Upper lobe of right lung (tissue), 1 donor: Measurements from ENCODE around the gene PPM1M. TPM values are rescaled to one million over a fixed set of nuclear protein-coding genes. Genes with fewer than 3 reads are reported as not detected.

Experiments used
- ATAC-seq: fragments of 200-7000 bp; cut with Tn5 transposase; one replicate; pipeline ENCODE4 v1.9.1; 2020; ENCODE audit warnings: mild to moderate bottlenecking, moderate library complexity
- DNase-seq: peaks from one replicate; pipeline ENCODE4 v3.0.0-alpha.2; 2020
- H3K27ac ChIP-seq: fragments of 200-600 bp; one replicate; pipeline ENCODE4 v1.8.0; 2022
- H3K27me3 ChIP-seq: fragments of 200-600 bp; one replicate; pipeline ENCODE4 v1.8.0; 2022; ENCODE audit warnings: mild to moderate bottlenecking
- H3K36me3 ChIP-seq: fragments of 200-600 bp; one replicate; pipeline ENCODE4 v1.8.0; 2022
- H3K4me1 ChIP-seq: fragments of 200-600 bp; one replicate; pipeline ENCODE4 v1.8.0; 2022
- H3K4me3 ChIP-seq: fragments of 200-600 bp; one replicate; pipeline ENCODE4 v1.8.0; 2022; ENCODE audit warnings: mild to moderate bottlenecking
- H3K9me3 ChIP-seq: fragments of 200-600 bp; one replicate; pipeline ENCODE4 v1.8.0; 2022
- CTCF ChIP-seq: fragments of 200-600 bp; IDR thresholded peaks from one replicate; pipeline ENCODE4 v1.8.0; 2022; ENCODE audit warnings: antibody characterized with exemption
- intact Hi-C: fragments of 100-400 bp; cut with DNase I; formaldehyde crosslinking; loops from one replicate; pipeline ENCODE4 v1.11.0; 2022
- total RNA-seq: library from RNA; stranded (reverse); fragmentation: NEBNext Ultra II Directional; extraction: Animal tissue kit (Norgen Biotek cat#: 25700); gene quantifications from one replicate; pipeline ENCODE4 v1.2.1, GENCODE V29; 2021
- donor health status: DM: no; HTN: yes; CAD: no; lungs with severe emphysema.

Gene PPM1M
- total RNA-seq, 1 donor from 2014 or later: 44.0 TPM

DNA sequence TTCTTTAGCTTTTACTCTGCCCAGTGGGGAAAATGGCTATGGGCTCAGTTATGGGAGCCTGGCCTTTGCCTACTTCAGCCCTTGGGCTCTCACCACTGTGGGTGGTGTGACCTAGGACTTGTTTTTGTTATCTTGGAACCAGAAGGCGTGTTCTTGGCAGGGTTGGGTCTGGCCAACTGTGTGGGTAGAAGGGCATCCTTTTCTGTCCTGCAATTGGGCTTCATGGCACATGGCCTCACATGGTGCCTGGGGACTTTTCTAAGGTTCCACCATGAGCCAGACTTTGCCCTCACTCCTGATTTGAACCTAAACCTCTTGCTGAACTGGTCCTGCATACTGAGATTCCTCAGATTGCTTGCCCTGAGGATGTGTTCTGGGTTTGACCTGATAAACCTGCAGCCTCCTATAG, 43.8 kb downstream of the PPM1M start:
- no peak overlapping the region for H3K4me3 ChIP-seq
- H3K27ac ChIP-seq: no peak overlapping the region
- H3K9me3 ChIP-seq: no peaks in the 10 kb centered on the region
- no peak for ATAC-seq
- no peak for TF ChIP-seq CTCF
- peaks cover 14% of the 10 kb centered on the region for H3K4me1 ChIP-seq
- intact Hi-C loops: no loop called here
- peak; percentile 36 for DNase-seq
- H3K36me3 ChIP-seq: peaks cover 24% of the 10 kb centered on the region
- H3K27me3 ChIP-seq: no peaks in the 10 kb centered on the region

GRCh38 chr3:52289747-52290595, 44.4 kb downstream of the PPM1M start:
- no peaks in the 10 kb centered on the region for H3K27me3 ChIP-seq
- no peak for TF ChIP-seq CTCF
- H3K36me3 ChIP-seq: peaks cover 26% of the 10 kb centered on the region
- no peak overlapping the region for H3K4me3 ChIP-seq
- no peak for ATAC-seq
- no peaks in the 10 kb centered on the region for H3K9me3 ChIP-seq
- H3K4me1 ChIP-seq: peaks cover 14% of the 10 kb centered on the region
- intact Hi-C loops: no loop called here
- H3K27ac ChIP-seq: no peak overlapping the region
- DNase-seq: peak; percentile 62

DNA sequence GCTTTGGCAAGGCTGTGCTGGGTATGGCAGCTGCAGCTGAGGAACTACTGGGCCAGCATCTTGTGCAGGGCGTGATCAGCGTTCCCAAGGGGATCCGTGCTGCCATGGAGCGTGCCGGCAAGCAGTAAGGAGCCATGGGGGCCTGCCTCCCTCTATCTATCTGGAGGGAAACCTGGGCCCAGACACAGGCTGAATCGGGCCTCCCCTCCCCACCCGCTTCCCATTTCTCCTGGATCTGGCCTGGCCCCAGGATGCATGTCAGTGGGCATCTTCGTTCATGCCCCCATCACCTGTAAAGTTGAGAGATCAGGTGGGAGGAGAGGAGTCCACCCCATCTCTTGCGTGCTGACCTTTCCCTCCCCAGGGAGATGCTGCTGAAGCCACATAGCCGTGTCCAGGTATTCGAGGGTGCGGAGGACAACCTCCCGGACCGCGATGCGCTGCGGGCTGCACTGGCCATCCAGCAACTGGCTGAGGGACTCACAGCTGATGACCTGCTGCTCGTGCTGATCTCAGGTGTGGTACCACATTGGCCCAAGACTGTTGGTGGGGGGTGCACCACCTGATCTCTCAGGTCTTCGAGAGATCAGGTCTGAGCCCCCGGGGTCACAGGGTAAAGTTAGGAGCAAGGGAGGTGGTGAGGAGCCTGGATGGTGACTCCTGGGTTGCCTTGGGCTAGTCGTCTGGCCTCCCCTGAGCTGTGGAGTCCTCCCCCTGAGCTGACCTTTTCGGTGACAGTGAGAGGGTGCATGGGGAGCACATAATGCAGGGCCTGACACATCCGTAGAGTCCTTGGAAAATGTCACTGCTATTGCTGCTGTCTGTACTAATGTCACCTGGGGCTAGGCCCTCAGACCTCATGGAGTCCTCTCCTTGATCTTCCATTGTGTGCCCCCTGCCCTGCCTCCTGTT, 45.3 kb downstream of the PPM1M start:
- TF ChIP-seq CTCF: no peak
- Histone ChIP-seq H3K4me3 (no peak overlapping the region), H3K27ac (no peak overlapping the region), H3K9me3 (no peaks in the 10 kb centered on the region), H3K4me1 (peaks cover 14% of the 10 kb centered on the region), H3K36me3 (peaks cover 30% of the 10 kb centered on the region), H3K27me3 (no peaks in the 10 kb centered on the region)
- intact Hi-C loops: no loop called here
- DNase-seq (peak; percentile 59), ATAC-seq (no peak)

DNA sequence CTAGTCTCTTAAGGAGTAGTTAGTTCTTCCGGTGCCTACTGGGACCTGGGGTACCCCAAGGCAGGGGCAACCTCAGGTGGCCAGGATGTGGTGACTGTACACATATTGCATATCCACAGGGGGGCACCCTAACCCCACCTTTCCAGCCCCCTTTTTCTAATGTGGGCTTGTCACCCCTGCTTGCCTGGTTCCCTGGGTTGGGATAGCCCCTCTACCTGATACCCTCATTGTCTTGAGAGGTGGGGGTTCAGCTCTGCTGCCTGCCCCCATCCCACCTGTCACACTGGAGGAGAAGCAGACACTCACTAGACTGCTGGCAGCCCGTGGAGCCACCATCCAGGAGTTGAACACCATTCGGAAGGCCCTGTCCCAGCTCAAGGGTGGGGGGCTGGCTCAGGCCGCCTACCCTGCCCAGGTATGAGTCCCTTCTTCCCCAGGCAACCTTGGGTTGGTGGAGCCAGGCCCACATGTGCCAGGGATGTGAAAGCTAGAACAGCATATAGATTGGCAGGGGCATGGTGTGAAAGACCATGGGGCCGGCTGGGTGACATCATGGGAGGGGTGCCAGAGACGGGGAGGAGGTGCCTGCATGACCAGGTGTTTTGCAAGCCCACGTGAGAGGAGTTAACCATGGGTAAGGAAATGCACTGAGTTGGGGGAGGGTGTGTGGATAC, 46.1 kb downstream of the PPM1M start:
- H3K27ac ChIP-seq: no peak overlapping the region
- H3K27me3 ChIP-seq: no peaks in the 10 kb centered on the region
- H3K4me3 ChIP-seq: no peak overlapping the region
- intact Hi-C loops: no loop called here
- peaks cover 12% of the 10 kb centered on the region for H3K4me1 ChIP-seq
- TF ChIP-seq CTCF: peak; percentile 40
- H3K36me3 ChIP-seq: peaks cover 30% of the 10 kb centered on the region
- DNase-seq (peak; percentile 55), ATAC-seq (no peak)
- no peaks in the 10 kb centered on the region for H3K9me3 ChIP-seq

GRCh38 chr3:52292247-52293065, 46.9 kb downstream of the PPM1M start:
- no peak overlapping the region for H3K27ac ChIP-seq
- no peak for DNase-seq
- intact Hi-C loops: no loop called here

More at GRCh38 chr3:52292247-52293065, 46.9 kb downstream of the PPM1M start:
- H3K36me3 ChIP-seq: peaks cover 30% of the 10 kb centered on the region
- TF ChIP-seq CTCF: no peak
- no peak overlapping the region for H3K4me3 ChIP-seq
- H3K4me1 ChIP-seq: peaks cover 8% of the 10 kb centered on the region
- H3K9me3 ChIP-seq: no peaks in the 10 kb centered on the region
- ATAC-seq: no peak
- H3K27me3 ChIP-seq: no peaks in the 10 kb centered on the region
